GM19099 (cell line): ENCODE measurements around the gene HIVEP3.

Source experiments
- POLR2A ChIP-seq: IDR thresholded peaks from 3 replicates; pipeline ENCODE4 v1.6.1; 2011; ENCODE audit warnings: low read depth; ENCODE audit not compliant: insufficient read length; ENCODE audit errors: extremely low read depth

HIVEP3 gene

DNA sequence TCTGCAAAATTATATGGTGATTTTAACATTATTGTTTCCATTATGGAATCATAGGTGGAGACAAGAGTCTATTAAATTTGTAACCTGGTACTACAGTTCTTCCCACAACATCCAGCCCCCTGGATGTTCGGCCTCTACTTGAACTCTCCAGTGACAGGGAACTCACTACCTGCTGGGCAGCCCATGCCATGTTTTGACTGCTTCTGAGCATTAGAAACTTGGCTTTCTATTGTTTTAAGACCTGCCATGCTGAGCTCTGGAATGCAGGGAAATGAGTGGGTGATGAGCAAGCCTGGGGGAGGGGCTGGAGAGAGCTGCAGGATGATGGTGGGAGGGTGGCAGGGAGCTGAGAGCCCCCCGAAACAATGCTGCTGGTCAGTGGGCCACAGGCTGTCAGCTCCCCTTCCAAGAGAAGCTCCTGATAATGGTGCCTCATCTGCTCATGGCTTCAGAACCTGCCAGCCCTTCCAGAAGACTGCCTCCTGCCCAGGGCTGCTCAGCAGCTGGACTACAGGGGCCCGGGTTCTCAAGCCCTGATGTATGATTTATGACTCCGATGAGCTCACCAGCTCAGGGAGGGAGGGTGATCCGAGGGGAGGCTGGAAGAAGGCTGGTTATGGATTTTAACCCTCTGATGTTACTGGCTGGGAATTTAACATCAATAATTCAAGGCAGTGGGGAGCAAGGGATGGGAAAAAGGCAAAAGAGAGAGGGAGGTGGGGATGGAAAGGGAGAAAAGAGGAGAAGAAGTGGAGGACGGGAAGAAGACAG lies 205.0 kb downstream of the HIVEP3 start:
- no peak for TF ChIP-seq POLR2A

DNA sequence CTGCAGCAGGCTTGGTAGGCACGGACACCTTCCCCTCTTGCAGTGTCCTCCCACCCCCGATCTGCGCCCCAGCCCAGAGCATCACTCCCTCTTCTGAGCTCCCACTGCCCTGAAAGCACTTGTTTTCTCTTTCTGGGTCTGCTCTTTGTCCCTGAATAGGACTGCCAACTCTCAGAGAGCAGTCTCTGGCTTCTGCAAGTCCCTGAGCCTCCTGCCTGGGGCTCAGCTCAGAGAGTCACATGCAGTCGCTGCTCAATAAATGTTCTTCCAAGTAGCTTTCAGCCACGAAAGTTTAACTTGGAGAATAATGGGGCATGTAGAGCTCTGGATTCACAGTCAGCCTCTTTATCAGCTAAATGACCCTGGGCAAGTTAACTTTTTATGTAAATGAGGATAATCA lies 205.6 kb downstream of the HIVEP3 start:
- no peak for TF ChIP-seq POLR2A

DNA sequence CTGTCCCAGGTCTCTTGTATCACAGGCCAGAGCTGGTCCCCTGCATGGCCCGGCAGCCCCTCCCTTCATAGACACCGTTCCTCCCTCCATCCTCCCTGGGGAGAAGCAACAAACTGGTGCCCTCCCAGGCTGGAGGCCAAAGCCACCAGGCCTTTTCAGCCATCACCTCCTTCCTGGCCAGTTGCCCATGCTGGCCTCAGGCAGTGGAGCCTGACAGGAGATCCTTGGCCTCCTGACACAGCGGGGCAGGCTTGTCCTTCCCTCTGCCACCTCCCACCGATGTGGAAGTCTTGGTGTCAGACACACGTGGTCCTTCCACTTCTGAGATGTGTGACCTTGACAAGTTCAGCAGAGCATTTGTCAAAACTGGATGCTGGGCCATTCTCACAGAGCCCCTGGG lies 206.0 kb downstream of the HIVEP3 start:
- TF ChIP-seq POLR2A: no peak

DNA sequence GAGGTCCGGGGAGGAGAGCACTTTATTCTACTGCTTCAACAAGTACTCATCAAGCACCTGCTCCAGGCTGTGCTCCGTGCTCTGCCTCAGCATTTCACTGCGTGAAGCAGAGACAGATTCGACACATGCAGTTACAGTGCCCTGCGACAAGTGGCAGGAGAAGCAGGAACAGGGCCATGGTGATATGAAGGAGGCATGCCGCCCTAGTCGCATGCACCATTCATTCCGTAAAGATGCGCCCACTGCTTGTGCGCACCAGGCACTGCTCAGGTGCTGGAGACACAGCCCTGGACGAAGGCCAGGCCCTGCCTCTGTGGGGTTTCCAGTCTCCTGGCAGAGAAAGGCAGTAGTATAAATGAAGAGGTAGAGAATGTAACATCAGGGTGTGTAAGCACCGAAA lies 206.6 kb downstream of the HIVEP3 start:
- no peak for TF ChIP-seq POLR2A

DNA sequence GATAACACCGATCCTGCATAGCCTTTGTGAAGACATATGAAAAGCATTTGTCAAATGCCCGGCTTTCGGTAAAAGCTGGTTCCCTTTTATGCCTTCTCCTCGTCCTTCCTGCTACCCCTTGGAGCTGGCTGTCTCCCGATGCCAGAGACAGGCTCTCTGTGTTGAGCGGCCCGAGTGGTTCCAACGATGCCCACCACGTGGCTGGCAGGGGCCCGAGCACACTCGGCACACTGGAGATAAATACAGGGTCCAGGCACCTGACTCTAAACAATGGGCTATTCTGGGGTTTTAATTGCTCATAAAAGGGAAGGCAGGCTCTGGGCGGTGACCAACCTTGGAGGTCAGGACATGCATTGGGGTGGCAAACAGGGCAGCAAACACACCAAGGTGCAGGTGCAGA lies 207.1 kb downstream of the HIVEP3 start:
- TF ChIP-seq POLR2A: no peak

DNA sequence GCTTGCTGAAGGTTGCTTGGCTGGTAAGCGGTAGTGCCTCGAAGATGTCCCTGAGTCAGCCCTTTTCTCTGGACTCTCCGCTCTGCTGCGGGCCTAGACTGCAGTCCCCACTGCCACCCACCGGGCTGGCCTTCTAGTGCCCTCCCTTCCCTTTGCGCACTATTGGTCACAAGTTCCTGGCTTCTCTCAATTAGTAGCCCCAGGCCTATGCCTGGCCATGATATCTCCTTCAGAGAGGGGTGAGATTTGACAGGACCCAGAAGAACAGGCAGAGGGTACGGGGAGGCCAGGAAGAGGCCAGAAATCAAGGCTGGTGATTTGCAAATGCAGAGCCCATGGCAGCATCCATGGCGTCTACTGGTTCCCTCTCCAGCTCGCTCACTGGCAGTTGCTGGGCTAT lies 207.7 kb downstream of the HIVEP3 start:
- TF ChIP-seq POLR2A: no peak

DNA sequence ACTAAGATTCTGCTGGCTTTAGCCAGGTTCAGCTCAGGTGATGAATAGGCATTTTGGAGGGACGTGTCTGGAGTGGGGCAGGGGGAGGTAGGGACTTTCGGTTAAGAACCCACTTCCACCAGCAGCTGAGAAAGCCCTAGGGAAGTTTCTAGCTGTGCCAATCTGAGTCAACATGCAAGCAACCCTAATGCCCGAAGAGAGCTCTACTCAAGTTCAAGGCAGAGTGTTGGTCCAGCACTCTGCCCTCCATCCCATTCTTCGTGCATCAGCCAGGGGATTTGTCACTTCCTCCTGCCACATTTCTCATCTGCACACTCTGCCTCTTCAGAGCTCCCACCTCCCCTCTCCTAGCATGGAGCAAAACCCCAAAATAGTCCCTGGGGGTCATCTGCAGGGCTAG lies 208.8 kb downstream of the HIVEP3 start:
- no peak for TF ChIP-seq POLR2A

DNA sequence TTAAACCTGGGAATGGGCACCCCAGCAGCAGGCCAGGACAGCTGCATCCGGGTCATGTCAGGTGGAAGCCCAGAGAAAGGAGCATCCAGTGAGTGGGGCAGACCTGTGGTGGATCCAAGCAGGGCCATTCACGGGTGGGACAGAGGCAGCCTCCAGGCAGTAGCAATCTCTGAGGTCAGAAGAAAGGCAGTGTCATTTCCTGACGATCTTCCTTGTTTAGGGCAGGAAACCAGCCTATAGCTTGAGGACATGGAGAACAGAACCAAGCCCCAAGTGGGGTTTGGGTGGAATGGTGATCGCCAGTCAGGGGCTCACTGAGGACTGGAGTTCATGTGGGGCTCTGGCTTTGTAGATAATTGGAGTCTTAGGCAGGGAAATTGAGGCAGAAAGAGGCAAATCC lies 209.4 kb downstream of the HIVEP3 start:
- TF ChIP-seq POLR2A: no peak

DNA sequence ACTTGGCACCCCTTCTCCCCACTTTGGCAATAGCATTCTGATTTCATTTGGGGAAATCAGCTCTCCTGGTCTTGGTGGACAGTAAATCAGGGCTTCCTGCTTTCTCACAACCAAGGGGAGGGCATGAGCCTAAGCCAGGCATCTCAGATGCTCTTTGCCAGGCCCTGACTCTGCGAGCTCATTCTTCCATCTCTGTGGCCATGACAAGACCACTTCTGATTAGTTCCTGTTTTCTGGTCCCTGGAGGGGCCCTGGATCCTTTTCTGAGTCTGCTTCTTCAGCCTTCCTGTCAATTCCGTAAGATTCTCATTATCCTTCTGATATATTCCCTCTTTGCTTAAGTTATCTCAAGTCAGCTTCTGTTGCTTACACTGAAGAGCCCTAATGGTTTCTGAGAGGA lies 210.4 kb downstream of the HIVEP3 start:
- no peak for TF ChIP-seq POLR2A

DNA sequence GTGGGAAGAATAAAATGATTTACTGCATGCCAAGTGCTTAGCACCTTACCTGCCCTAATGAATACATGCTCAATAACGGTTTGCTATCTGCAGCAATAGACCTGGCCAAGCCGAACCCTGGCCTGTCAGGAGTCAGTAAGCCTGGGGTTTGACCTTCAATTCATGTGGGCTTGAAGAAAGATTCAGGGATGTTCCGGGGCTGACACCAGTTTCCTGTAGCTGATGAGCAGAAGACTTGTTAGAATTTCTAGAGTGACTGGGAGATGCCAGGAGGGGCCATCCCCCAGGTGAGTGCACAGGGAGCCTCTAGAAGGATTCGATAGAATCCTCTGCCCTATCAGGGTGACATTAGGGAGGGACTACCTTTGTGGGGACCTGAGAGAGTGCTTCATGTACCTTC lies 210.9 kb downstream of the HIVEP3 start:
- no peak for TF ChIP-seq POLR2A

DNA sequence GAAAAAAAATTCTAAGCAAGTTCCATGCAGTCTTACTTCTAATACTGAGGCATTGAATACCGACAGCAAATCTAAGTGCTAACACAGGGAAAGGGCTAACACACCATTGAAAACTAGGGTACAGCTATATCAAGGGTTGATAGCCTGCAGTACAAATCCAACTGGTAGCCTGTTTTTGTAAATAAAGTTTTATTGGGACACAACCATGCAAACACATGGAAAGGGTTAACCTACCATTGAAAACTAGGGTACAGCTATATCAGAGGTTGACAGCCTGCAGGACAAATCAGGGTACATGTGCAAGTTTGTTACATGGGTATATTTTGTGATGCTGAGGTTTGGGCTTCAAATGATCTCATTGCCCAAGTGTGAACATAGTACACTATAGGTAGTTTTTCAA lies 212.9 kb downstream of the HIVEP3 start:
- TF ChIP-seq POLR2A: no peak

DNA sequence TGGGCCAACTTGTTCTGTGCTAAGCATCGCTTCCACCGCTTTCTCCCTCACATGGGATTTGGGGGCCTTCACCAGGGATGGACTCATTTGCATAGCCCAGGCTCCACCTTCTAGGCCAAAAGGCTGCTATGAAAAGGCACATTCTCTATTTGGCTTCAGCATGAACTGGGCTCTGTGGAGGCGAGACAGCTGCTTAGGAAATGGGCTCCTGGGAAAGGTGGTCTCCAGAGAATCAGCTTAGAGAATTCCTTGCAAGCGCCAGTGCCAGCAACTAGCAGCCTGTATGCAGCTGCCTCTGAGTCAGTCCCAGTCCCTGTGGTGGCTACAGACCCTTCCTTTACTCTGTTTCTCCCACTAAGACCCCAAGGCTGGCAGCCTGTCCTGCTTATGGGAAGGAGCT lies 214.5 kb downstream of the HIVEP3 start:
- no peak for TF ChIP-seq POLR2A

DNA sequence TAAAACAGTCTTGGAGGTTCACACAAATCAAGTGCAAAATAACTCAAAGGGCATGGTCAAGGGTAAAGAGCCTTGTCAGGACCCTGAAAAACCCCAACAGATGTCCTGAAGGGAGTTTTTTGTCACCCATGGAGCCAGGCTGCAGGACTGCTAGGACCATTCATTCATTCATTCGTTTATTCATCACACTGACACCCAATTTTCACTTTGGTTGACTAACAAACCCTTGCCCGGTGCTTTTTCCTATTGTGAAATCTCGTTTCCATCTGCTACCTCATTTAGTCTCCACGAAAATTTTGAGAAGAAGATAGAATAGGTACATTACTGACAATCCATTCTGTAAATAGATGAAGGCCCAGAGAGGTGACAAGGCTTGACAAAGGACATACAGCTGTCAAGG lies 216.0 kb downstream of the HIVEP3 start:
- no peak for TF ChIP-seq POLR2A

DNA sequence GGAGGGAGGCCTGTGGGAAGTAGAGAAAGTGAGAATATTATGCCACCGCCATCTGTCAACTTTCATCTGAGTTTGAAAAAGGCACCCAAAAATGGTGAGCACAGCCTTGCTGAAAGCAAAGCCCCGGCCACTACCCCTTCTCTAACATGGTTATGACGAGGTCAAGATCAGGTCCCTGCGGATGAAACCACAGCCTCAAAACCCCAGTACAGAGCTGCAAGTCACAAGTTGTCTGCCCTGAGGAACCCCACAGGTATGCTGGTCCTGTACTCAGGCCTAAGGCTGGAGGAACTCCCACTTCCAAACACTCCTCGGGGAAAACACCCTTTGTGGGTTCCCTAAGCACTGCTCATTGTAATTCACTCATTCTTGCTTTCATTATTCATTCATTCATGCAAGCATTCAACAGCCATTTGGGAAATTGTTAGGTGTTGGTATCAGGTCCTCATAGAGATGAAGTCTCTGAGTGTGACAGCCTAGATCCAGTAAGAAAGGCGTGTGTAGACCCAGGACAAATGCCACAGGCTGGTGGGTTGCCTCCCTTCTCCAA lies 217.7 kb downstream of the HIVEP3 start:
- TF ChIP-seq POLR2A: no peak

DNA sequence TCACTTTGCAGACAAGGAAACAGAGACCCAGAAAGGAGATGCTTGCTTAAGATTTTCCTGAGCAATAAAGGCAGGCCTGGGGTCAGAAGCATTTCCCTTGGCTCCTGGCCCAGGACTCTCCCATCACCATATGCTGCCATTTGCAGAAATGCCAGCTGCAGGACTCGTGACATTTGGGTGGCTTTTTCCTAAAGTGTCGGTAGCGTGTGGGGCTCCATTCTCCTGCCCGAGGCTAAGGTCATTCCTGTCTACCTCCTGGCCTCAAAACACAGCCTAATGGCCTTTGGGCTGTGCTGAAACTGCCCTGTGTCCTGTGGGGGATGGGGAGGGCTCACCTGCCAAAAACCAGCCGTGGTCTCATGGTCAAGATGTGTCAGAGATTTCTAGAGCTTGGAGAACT lies 218.1 kb downstream of the HIVEP3 start:
- TF ChIP-seq POLR2A: no peak

DNA sequence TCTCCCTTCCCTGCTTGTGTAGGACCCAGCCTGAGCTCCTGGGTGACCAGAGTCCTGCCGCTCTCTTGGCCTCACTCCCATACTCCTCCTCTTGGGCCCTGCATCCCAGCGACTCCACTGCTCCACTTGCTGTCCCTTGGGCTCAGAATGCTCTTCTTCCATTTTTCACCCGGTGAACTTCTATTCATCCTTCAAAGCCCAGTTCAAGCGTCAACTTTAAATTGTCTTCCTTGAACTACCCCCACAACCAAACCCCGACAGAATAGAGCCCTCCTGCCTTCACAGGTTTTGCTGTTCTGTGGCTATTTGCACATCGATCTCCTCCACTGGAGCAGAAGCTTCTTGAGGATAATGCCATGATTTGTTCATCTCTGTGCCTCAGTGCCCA lies 218.9 kb downstream of the HIVEP3 start:
- TF ChIP-seq POLR2A: no peak
